ENCODE measurements around the gene STARD8. TPM values are rescaled to one million over a fixed set of nuclear protein-coding genes. Genes with fewer than 3 reads are reported as not detected.

Gene STARD8
- polyA plus RNA-seq, 2 of the 4 experiments (the other 2 are of a cell fraction), result 1.6 to 1.7 TPM

GRCh38 chrX:68677998-68678397 lies 30.5 kb downstream of the STARD8 start:
- DNase-seq (ENCODE audit: low read depth in 1 of 2, low spot score in 1 of 2), result no peak
- TF ChIP-seq CBX2 (IDR thresholded peaks at IDR 0.05; ENCODE audit: borderline replicate concordance, low read depth), result no peak
- no peak for TF ChIP-seq JUN (IDR thresholded peaks at IDR 0.05)
- no peak for TF ChIP-seq PHF8 (IDR thresholded peaks at IDR 0.05; ENCODE audit: borderline replicate concordance, low read depth)
- TF ChIP-seq MYC (IDR thresholded peaks at IDR 0.05; ENCODE audit: borderline replicate concordance, low read length), result no peak
- TF ChIP-seq ELK1 (IDR thresholded peaks at IDR 0.05; ENCODE audit: low read depth, low read length), result no peak
- TF ChIP-seq HMGXB4 (CRISPR knock-in tag; IDR thresholded peaks at IDR 0.05; ENCODE audit: borderline replicate concordance), result no peak
- Histone ChIP-seq H3K4me3 (no peak overlapping the region), H3K27ac (no peak overlapping the region), H3K9me3 (no peaks in the 10 kb centered on the region), H3K4me1 (no peaks in the 10 kb centered on the region), H3K4me2 (no peak overlapping the region)
- WGBS (ENCODE audit: missing lambda C conversion rate), result 76% methylated on average over 4 of the region's 4 CpGs
- FAIRE-seq, result no peak
- CTCF ChIA-PET, result no interaction called here
- POLR2A ChIA-PET, result no interaction called here
- ATAC-seq, result no peak

- 75% methylated on average over 2 of the region's 2 CpGs for WGBS (ENCODE audit: missing lambda C conversion rate)
- no peaks in the 10 kb centered on the region for H3K9me3 ChIP-seq
- no peak for DNase-seq (ENCODE audit: low read depth in 1 of 2, low spot score in 1 of 2)
- H3K4me3 ChIP-seq, result no peak overlapping the region
- H3K27ac ChIP-seq, result no peak overlapping the region
- no peaks in the 10 kb centered on the region for H3K4me1 ChIP-seq
- no peak for TF ChIP-seq TFCP2L1 (CRISPR knock-in tag; IDR thresholded peaks at IDR 0.05)
- TF ChIP-seq BHLHE40 (IDR thresholded peaks at IDR 0.05; ENCODE audit: low read depth, low read length), result no peak
- TF ChIP-seq CTCF (IDR thresholded peaks at IDR 0.05), result no peak
- TF ChIP-seq MYC (IDR thresholded peaks at IDR 0.05; ENCODE audit: borderline replicate concordance, low read length), result no peak
- no peak for TF ChIP-seq MAFK (IDR thresholded peaks at IDR 0.05; ENCODE audit: partially characterized antibody)
- TF ChIP-seq ELK1 (IDR thresholded peaks at IDR 0.05; ENCODE audit: low read depth, low read length), result no peak
- TF ChIP-seq CHD4 (IDR thresholded peaks at IDR 0.05; ENCODE audit: borderline replicate concordance), result no peak
- TF ChIP-seq USF2 (IDR thresholded peaks at IDR 0.05), result no peak
- no peak for TF ChIP-seq KDM5A (IDR thresholded peaks at IDR 0.05)
- no peak for TF ChIP-seq ZNF302 (CRISPR knock-in tag; IDR thresholded peaks at IDR 0.05)
- TF ChIP-seq HEYL (CRISPR knock-in tag; IDR thresholded peaks at IDR 0.05), result no peak
- TF ChIP-seq RCOR1 (IDR thresholded peaks at IDR 0.05; ENCODE audit: low read depth, low read length), result no peak
- no peak for TF ChIP-seq NPAS2 (CRISPR knock-in tag; IDR thresholded peaks at IDR 0.05; ENCODE audit: borderline replicate concordance)
- no peak for TF ChIP-seq JUNB (IDR thresholded peaks at IDR 0.05)
- no peak for TF ChIP-seq EHMT2 (IDR thresholded peaks at IDR 0.05; ENCODE audit: low read depth)
- TF ChIP-seq ZFP36 (IDR thresholded peaks at IDR 0.05; ENCODE audit: borderline replicate concordance, partially characterized antibody), result no peak
- no peak for TF ChIP-seq HOXA7 (CRISPR knock-in tag; IDR thresholded peaks at IDR 0.05)
- TF ChIP-seq RNF2 (IDR thresholded peaks at IDR 0.05; ENCODE audit: borderline replicate concordance, low read depth), result no peak
- ATAC-seq, result no peak
- no peak overlapping the region for H3K4me2 ChIP-seq
- ChIA-PET CTCF (no interaction called here), POLR2A (no interaction called here)
- no peak for FAIRE-seq
These were observed 34.0 kb downstream of the STARD8 start for GRCh38 chrX:68681443-68681941.

All from A549 (cell line).